Upper lobe of right lung (tissue), 1 donor: ENCODE data around the gene LRRTM3. TPM values are rescaled to one million over a fixed set of nuclear protein-coding genes. Genes with fewer than 3 reads are reported as not detected.

ENCODE experiments used
- ATAC-seq: fragments of 200-7000 bp; cut with Tn5 transposase; one replicate; pipeline ENCODE4 v1.9.1; 2020; ENCODE audit warnings: mild to moderate bottlenecking, moderate library complexity
- DNase-seq: peaks from one replicate; pipeline ENCODE4 v3.0.0-alpha.2; 2020
- H3K27ac ChIP-seq: fragments of 200-600 bp; one replicate; pipeline ENCODE4 v1.8.0; 2022
- H3K27me3 ChIP-seq: fragments of 200-600 bp; one replicate; pipeline ENCODE4 v1.8.0; 2022; ENCODE audit warnings: mild to moderate bottlenecking
- H3K36me3 ChIP-seq: fragments of 200-600 bp; one replicate; pipeline ENCODE4 v1.8.0; 2022
- H3K4me1 ChIP-seq: fragments of 200-600 bp; one replicate; pipeline ENCODE4 v1.8.0; 2022
- H3K4me3 ChIP-seq: fragments of 200-600 bp; one replicate; pipeline ENCODE4 v1.8.0; 2022; ENCODE audit warnings: mild to moderate bottlenecking
- H3K9me3 ChIP-seq: fragments of 200-600 bp; one replicate; pipeline ENCODE4 v1.8.0; 2022
- CTCF ChIP-seq: fragments of 200-600 bp; IDR thresholded peaks from one replicate; pipeline ENCODE4 v1.8.0; 2022; ENCODE audit warnings: antibody characterized with exemption
- intact Hi-C: fragments of 100-400 bp; cut with DNase I; formaldehyde crosslinking; loops from one replicate; pipeline ENCODE4 v1.11.0; 2022
- total RNA-seq: library from RNA; stranded (reverse); fragmentation: NEBNext Ultra II Directional; extraction: Animal tissue kit (Norgen Biotek cat#: 25700); gene quantifications from one replicate; pipeline ENCODE4 v1.2.1, GENCODE V29; 2021
- donor health status: DM: no; HTN: yes; CAD: no; lungs with severe emphysema.

Gene LRRTM3
- total RNA-seq, 1 donor from 2014 or later: not detected

DNA sequence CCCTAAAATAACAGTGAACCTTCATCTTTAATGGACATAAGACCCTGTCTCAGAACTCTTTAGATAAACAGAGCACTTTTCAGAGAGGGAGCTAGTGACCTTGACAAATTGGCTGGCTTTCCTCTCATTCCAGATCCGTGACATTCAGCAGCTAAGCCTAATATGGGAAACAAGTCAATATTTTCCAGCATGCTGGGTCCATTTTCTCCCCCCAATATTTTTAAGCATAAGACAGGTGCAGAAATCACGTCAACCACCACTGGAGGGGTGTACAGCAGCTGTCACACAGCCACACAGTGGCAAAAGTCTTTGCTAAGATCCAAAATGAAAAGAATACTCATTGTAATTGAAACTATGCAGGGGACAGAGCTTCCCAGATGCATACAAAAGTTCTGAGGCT, 26.1 kb downstream of the LRRTM3 start:
- H3K4me1 ChIP-seq: no peaks in the 10 kb centered on the region
- ATAC-seq (no peak), DNase-seq (no peak)
- H3K9me3 ChIP-seq: no peaks in the 10 kb centered on the region
- no peaks in the 10 kb centered on the region for H3K27me3 ChIP-seq
- no peaks in the 10 kb centered on the region for H3K36me3 ChIP-seq
- H3K4me3 ChIP-seq: no peak overlapping the region
- H3K27ac ChIP-seq: no peak overlapping the region
- TF ChIP-seq CTCF: no peak
- intact Hi-C loops: no loop called here

DNA sequence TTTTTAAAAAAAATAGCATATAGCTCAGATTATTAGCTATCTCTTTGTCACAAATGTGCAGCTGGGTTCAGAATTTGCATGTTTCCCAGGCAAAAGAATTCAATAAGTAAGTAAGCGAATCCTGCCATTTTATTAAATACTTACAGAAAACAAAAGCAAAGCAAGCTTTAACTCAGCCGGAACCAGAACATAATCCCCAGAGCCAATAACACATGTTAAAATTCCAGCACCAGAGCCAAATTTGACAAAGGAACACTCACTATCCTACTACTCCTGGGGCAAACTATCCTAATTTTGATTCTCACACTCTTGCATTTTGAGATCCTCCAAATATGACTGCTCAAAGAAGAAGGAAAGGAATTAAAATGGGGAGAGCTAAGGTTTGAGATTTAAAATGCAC, 32.6 kb downstream of the LRRTM3 start:
- Histone ChIP-seq H3K4me1 (no peaks in the 10 kb centered on the region), H3K36me3 (no peaks in the 10 kb centered on the region), H3K27ac (no peak overlapping the region), H3K4me3 (no peak overlapping the region), H3K9me3 (no peaks in the 10 kb centered on the region), H3K27me3 (no peaks in the 10 kb centered on the region)
- no peak for TF ChIP-seq CTCF
- intact Hi-C loops: no loop called here
- ATAC-seq (no peak), DNase-seq (no peak)

GRCh38 chr10:66964946-66965345, 39.1 kb downstream of the LRRTM3 start:
- no peak for TF ChIP-seq CTCF
- ATAC-seq (no peak), DNase-seq (no peak)
- H3K4me1 ChIP-seq: no peaks in the 10 kb centered on the region
- H3K4me3 ChIP-seq: no peak overlapping the region
- intact Hi-C loops: no loop called here
- H3K27ac ChIP-seq: no peak overlapping the region
- H3K9me3 ChIP-seq: no peaks in the 10 kb centered on the region
- H3K36me3 ChIP-seq: no peaks in the 10 kb centered on the region
- H3K27me3 ChIP-seq: no peaks in the 10 kb centered on the region

- H3K4me3 ChIP-seq: no peak overlapping the region
- DNase-seq (no peak), ATAC-seq (no peak)
- H3K36me3 ChIP-seq: no peaks in the 10 kb centered on the region
- H3K27ac ChIP-seq: no peak overlapping the region
- no peak for TF ChIP-seq CTCF
- H3K27me3 ChIP-seq: no peaks in the 10 kb centered on the region
- no peaks in the 10 kb centered on the region for H3K9me3 ChIP-seq
- intact Hi-C loops: no loop called here
- no peaks in the 10 kb centered on the region for H3K4me1 ChIP-seq
Measured at GRCh38 chr10:66980246-66980815, 54.5 kb downstream of the LRRTM3 start.

DNA sequence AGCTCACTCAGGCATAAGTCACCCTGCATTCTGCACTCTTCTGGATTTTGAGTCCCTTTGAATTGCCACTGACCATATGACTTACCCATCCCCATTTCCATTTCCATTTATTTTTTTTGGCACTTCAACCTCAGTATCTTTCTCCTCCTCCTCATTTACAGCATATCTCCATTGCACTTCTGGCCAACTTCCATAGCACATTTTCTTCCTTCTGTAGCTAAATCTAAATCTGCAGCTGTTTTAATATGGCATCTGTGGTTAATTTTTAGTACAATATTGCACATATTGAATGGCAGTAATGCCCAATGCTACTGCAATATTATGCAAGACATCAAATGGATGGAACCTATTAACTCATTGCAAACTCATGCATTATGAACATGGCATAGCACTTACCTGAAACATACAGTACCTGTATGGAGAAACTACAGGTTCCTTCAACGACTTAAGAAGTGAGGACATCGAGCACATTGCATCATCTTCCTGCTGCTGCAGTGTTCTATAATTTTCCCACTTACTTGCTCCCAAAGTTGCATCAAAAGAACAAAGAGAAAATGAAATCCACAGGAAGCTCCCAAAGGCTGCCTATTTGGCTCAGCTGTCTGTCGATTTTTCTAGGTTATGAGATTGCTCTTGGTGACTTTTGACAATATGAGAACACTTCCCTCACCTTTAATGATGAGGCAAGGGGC, 55.7 kb downstream of the LRRTM3 start:
- ATAC-seq (no peak), DNase-seq (no peak)
- H3K27ac ChIP-seq: no peak overlapping the region
- H3K4me3 ChIP-seq: no peak overlapping the region
- H3K36me3 ChIP-seq: no peaks in the 10 kb centered on the region
- intact Hi-C loops: no loop called here
- no peak for TF ChIP-seq CTCF
- no peaks in the 10 kb centered on the region for H3K9me3 ChIP-seq
- H3K27me3 ChIP-seq: no peaks in the 10 kb centered on the region
- no peaks in the 10 kb centered on the region for H3K4me1 ChIP-seq

DNA sequence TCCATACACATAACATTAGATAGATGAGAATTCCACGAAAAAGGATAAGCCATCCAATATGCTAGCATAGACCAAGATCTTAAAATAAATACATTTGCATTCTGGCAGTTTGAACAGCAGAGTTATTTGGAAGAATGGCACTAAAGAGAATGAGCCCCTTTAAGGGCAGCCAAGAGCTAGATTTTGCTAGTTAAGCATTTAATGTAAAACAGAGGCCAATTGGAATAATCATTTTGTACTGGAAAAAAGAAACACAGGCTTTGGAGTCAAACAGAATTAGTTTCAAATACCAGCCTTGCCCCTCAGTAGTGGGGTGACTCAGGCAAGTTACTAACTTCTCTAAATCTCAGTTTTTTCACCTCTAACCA, 56.2 kb downstream of the LRRTM3 start:
- no peaks in the 10 kb centered on the region for H3K4me1 ChIP-seq
- no peak overlapping the region for H3K27ac ChIP-seq
- H3K9me3 ChIP-seq: no peaks in the 10 kb centered on the region
- H3K36me3 ChIP-seq: no peaks in the 10 kb centered on the region
- no peak for DNase-seq
- no peaks in the 10 kb centered on the region for H3K27me3 ChIP-seq
- intact Hi-C loops: no loop called here
- no peak for ATAC-seq
- no peak for TF ChIP-seq CTCF
- H3K4me3 ChIP-seq: no peak overlapping the region
